Tibial artery (tissue), 4 donors: ENCODE results near the gene CNST.

Source experiments
- DNase-seq, 2 donors: peaks; one replicate each; pipeline ENCODE4 v3.0.0-alpha.2; 2019
- H3K27ac ChIP-seq, 2 donors: fragments of 200-600 bp; sonication (generic) in 1 of 2; 1 replicate in 1 of 2; 2 replicates in 1 of 2; pipeline ENCODE4 v1.5.1; 2018 to 2019; ENCODE audit warnings: mild to moderate bottlenecking in 1 of 2
- H3K27me3 ChIP-seq, 2 donors: fragments of 200-600 bp; sonication (generic) in 1 of 2; one replicate each; pipeline versions ENCODE4 v1.5.1 to v1.6.0; 2016 to 2019
- H3K36me3 ChIP-seq, 3 donors: fragments of 200-600 bp; sonication (generic) in 2 of 3; one replicate each; pipeline ENCODE4 v1.5.1; 2016 to 2019; ENCODE audit warnings: mild to moderate bottlenecking in 2 of 3
- H3K4me1 ChIP-seq, 4 donors: fragments of 200-600 bp; sonication (generic) in 2 of 4; 1 replicate in 3 of 4; 2 replicates in 1 of 4; pipeline ENCODE4 v1.5.1; 2016 to 2019
- H3K4me3 ChIP-seq, 2 donors: fragments of 200-600 bp; sonication (generic) in 1 of 2; 1 replicate in 1 of 2; 2 replicates in 1 of 2; pipeline ENCODE4 v1.5.1; 2018 to 2019; ENCODE audit warnings: mild to moderate bottlenecking in 2 of 2
- H3K9me3 ChIP-seq, 3 donors: fragments of 200-600 bp; sonication (generic) in 1 of 3; one replicate each; pipeline ENCODE4 v1.5.1; 2016 to 2019
- intact Hi-C: fragments of 100-400 bp; cut with DNase I; formaldehyde crosslinking; loops from one replicate; pipeline ENCODE4 v1.15.0; 2023; ENCODE audit warnings: low total_unique reads
- TF ChIP-seq, protein P1 (sequence below), 2 experiments: fragments of 200-600 bp in 1 of 2; fragments of 450-650 bp in 1 of 2; IDR thresholded peaks; one replicate each; pipeline ENCODE4 v1.5.1; 2017 to 2019; ENCODE audit warnings: antibody characterized with exemption in 2 of 2, mild to moderate bottlenecking in 1 of 2, moderate library complexity in 1 of 2

CNST gene

DNA sequence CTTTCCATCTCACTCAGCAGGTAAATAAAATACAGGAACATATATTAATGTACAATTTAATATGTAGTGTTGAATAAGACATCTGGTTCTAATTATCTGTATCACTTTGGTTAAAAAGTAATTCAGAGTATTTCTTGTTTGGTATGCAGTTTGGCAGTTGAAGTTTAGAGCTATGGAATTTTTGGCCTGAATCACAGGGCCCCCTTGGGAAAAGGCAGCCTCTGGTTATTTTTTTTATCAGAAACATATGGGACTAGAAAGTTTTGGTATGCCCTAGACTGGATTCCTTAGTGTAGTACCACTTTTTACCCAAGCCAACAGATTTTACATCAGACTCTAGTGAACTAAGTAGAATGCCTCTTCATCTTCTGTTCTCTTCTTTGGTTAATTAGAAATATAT lies 26.4 kb downstream of the CNST start:
- H3K36me3 ChIP-seq = peaks cover 0 to 4% (median 0%) of the 10 kb centered on the region in 3 donors

DNA sequence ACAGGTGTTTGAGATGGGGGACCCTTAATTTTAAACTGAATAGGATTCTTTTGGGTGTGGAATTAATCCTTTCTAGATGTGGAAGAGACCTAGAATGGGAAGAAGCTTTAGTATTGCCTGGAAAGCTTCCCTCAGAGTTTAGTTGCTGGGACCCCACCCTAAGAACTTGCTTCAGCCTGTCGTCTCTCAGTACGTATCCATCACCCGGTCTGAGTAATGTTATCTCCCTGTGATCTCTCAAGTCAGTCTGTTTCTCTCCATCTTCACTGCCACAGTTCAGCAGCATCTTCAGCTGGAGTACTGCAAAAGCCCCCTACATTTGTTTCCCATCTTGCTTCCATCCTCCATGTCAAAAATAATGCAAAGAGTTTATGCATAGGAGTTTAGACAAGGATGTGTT lies 28.9 kb downstream of the CNST start:
- H3K27ac ChIP-seq = peak overlapping the region in 1 of 2 donors; percentile 2
- no peak for DNase-seq
- intact Hi-C loops = no loop called here

More for the DNA sequence above, 26.4 kb downstream of the CNST start:
- H3K27me3 ChIP-seq = no peaks in the 10 kb centered on the region
- no peaks in the 10 kb centered on the region for H3K9me3 ChIP-seq
- TF ChIP-seq, protein P1, sequence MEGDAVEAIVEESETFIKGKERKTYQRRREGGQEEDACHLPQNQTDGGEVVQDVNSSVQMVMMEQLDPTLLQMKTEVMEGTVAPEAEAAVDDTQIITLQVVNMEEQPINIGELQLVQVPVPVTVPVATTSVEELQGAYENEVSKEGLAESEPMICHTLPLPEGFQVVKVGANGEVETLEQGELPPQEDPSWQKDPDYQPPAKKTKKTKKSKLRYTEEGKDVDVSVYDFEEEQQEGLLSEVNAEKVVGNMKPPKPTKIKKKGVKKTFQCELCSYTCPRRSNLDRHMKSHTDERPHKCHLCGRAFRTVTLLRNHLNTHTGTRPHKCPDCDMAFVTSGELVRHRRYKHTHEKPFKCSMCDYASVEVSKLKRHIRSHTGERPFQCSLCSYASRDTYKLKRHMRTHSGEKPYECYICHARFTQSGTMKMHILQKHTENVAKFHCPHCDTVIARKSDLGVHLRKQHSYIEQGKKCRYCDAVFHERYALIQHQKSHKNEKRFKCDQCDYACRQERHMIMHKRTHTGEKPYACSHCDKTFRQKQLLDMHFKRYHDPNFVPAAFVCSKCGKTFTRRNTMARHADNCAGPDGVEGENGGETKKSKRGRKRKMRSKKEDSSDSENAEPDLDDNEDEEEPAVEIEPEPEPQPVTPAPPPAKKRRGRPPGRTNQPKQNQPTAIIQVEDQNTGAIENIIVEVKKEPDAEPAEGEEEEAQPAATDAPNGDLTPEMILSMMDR (IDR thresholded peaks at IDR 0.05) = no peak
- intact Hi-C loops = no loop called here
- no peak for DNase-seq
- peaks cover 0 to 67% (median 21%) of the 10 kb centered on the region in 4 donors for H3K4me1 ChIP-seq
- no peak overlapping the region for H3K4me3 ChIP-seq
- H3K27ac ChIP-seq = peak overlapping the region; percentile 20 to 41

DNA sequence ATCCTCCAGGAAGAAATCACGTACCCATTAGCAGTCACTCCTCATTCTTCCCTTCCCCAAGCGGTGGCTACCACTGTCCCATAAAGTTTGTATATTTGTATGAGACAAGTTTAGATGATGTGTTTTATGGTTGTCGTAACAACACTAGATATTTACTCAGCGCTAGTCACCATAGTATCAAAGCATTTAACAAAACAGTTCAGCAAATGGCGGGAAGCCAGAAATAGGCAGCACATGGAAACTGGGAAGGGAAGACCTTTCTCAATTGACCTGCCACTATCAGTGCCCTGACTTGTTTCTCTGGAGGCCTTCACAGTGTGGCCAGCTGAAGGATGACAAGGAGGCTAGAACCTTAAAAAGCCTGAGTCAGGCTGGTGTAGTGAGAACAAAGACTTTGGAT lies 31.1 kb downstream of the CNST start:
- TF ChIP-seq, protein P1 (IDR thresholded peaks at IDR 0.05) = no peak
- H3K4me1 ChIP-seq = peaks cover 0 to 63% (median 21%) of the 10 kb centered on the region in 4 donors
- no peaks in the 10 kb centered on the region for H3K27me3 ChIP-seq
- peak overlapping the region; percentile 12 to 21 for H3K27ac ChIP-seq
- no peaks in the 10 kb centered on the region for H3K36me3 ChIP-seq
- no peaks in the 10 kb centered on the region for H3K9me3 ChIP-seq
- DNase-seq = peak in 1 of 2 donors; percentile 59
- no peak overlapping the region for H3K4me3 ChIP-seq
- intact Hi-C loops = no loop called here

More for the DNA sequence above, 28.9 kb downstream of the CNST start:
- TF ChIP-seq, protein P1 (IDR thresholded peaks at IDR 0.05) = no peak
- Histone ChIP-seq H3K4me1 (peaks cover 0 to 82% (median 23%) of the 10 kb centered on the region in 4 donors), H3K9me3 (no peaks in the 10 kb centered on the region), H3K27me3 (no peaks in the 10 kb centered on the region), H3K36me3 (peaks cover 0 to 4% (median 0%) of the 10 kb centered on the region in 3 donors), H3K4me3 (no peak overlapping the region)

DNA sequence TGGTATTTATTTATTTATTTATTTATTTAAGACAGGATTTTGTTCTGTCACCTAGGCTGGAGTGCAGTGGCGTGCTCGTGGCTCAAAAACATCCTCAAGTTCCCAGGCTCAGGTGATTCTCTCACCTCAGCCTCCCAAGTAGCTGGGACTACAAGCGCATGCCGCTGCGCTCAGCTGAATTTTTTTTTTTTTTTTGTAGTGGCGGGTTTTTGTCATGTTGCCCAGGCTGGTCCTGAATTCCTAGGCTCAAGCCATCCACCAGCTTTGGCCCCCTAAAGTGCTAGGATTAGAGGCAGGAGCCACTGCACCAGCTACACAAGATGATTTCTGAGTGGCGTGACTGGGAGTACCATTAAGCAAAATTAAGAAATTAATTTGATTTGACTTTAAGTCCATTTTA lies 31.7 kb downstream of the CNST start:
- DNase-seq = no peak
- TF ChIP-seq, protein P1 (IDR thresholded peaks at IDR 0.05) = no peak
- Histone ChIP-seq H3K27me3 (no peaks in the 10 kb centered on the region), H3K36me3 (no peaks in the 10 kb centered on the region), H3K27ac (peak overlapping the region in 1 of 2 donors; percentile 12), H3K4me3 (no peak overlapping the region), H3K9me3 (no peaks in the 10 kb centered on the region), H3K4me1 (peaks cover 0 to 57% (median 20%) of the 10 kb centered on the region in 4 donors)
- intact Hi-C loops = no loop called here

DNA sequence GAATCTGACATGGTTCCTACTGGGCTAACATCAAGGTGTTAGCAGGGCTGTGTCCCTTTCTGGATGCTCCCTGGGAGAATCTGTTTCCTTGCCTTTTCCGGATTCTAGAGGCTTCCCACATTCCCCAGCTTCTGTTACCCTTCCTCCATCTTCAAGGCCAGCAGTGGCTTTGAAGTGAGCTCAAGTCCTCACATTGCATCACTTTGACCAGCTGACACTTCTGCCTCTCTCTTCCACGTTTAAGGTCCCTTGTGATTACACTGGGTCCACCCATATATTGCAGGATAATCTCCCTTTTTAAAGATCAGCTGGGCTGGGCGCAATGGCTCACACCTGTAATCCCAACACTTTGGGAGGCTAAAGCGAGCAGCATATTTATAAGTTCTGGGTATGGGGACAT lies 33.1 kb downstream of the CNST start:
- TF ChIP-seq, protein P1 (IDR thresholded peaks at IDR 0.05) = no peak
- no peak overlapping the region for H3K27ac ChIP-seq
- H3K4me3 ChIP-seq = no peak overlapping the region
- DNase-seq = no peak
- H3K36me3 ChIP-seq = no peaks in the 10 kb centered on the region
- H3K27me3 ChIP-seq = no peaks in the 10 kb centered on the region
- intact Hi-C loops = no loop called here
- H3K4me1 ChIP-seq = peaks cover 0 to 44% (median 11%) of the 10 kb centered on the region in 4 donors
- no peaks in the 10 kb centered on the region for H3K9me3 ChIP-seq

DNA sequence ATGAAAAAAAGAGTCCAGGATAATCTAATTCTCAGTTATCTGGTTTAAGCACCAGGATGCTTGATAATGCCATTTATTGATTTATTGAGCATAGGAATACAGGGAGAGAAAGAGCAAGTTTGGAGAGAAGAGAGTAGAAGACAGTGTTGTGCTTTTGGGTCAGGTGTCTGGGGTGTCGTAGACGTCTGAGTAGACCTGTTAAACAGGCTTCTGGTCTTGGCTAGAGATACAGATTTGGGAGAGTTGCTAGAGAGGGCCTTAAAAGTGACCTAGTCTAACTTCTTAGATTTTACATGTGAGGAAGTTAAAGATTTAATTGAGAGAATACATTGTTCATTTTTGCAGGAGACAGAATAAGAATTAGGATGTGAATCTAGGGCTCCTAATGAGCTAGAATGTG lies 34.3 kb downstream of the CNST start:
- intact Hi-C loops = no loop called here
- Histone ChIP-seq H3K4me1 (peaks cover 0 to 34% (median 8%) of the 10 kb centered on the region in 4 donors), H3K27me3 (no peaks in the 10 kb centered on the region), H3K27ac (no peak overlapping the region), H3K36me3 (no peaks in the 10 kb centered on the region), H3K9me3 (no peaks in the 10 kb centered on the region), H3K4me3 (no peak overlapping the region)
- TF ChIP-seq, protein P1 (IDR thresholded peaks at IDR 0.05) = no peak
- DNase-seq = no peak
